RWPE2 (cell line): ENCODE measurements around the gene MXRA8.
A peak's percentile ranks its signal among the peaks of the same experiment; 100 is the strongest.

Experiments
- ATAC-seq: fragments of 200-7000 bp; cut with Tn5 transposase; 3 replicates; pipeline ENCODE4 v1.9.1; 2021; ENCODE audit warnings: low read depth
- DNase-seq: peaks from one replicate; pipeline ENCODE4 v3.0.0-alpha.2; 2020; ENCODE audit warnings: low spot score
- H3K27ac ChIP-seq: fragments of 450-650 bp; 2 replicates; pipeline ENCODE4 v1.5.1; 2017; ENCODE audit warnings: mild to moderate bottlenecking; ENCODE audit not compliant: poor library complexity, severe bottlenecking
- H3K27me3 ChIP-seq: fragments of 250-450 bp; sonication (Bioruptor Pico); 2 replicates; pipeline ENCODE4 v1.5.1; 2021; ENCODE audit warnings: mild to moderate bottlenecking, moderate library complexity; ENCODE audit not compliant: insufficient read depth, poor library complexity, severe bottlenecking
- H3K36me3 ChIP-seq: fragments of 250-450 bp; sonication (Bioruptor Pico); 2 replicates; pipeline ENCODE4 v1.5.1; 2020; ENCODE audit warnings: low read depth, mild to moderate bottlenecking, moderate library complexity
- H3K4me1 ChIP-seq: fragments of 250-450 bp; sonication (Bioruptor Pico); 2 replicates; pipeline ENCODE4 v1.5.1; 2021; ENCODE audit warnings: mild to moderate bottlenecking, moderate library complexity; ENCODE audit not compliant: insufficient read depth, poor library complexity, severe bottlenecking
- H3K4me3 ChIP-seq: fragments of 250-450 bp; sonication (Bioruptor Pico); 2 replicates; pipeline ENCODE4 v1.5.1; 2021; ENCODE audit warnings: mild to moderate bottlenecking, moderate library complexity; ENCODE audit not compliant: severe bottlenecking
- H3K9me3 ChIP-seq: fragments of 250-450 bp; sonication (Bioruptor Pico); 2 replicates; pipeline ENCODE4 v1.5.1; 2021; ENCODE audit warnings: mild to moderate bottlenecking, moderate library complexity; ENCODE audit not compliant: severe bottlenecking
- CTCF ChIP-seq: fragments of 450-650 bp; IDR thresholded peaks from one replicate; pipeline ENCODE4 v1.5.1; 2017; ENCODE audit warnings: mild to moderate bottlenecking, moderate library complexity; ENCODE audit not compliant: poor library complexity, severe bottlenecking

The MXRA8 gene

GRCh38 chr1:1357871-1358432 lies 403 bp downstream of the MXRA8 start:
- Histone ChIP-seq H3K9me3 (no peaks in the 10 kb centered on the region), H3K4me3 (no peak overlapping the region), H3K27ac (no peak overlapping the region), H3K36me3 (no peaks in the 10 kb centered on the region), H3K27me3 (no peaks in the 10 kb centered on the region), H3K4me1 (peaks cover 17% of the 10 kb centered on the region)
- ATAC-seq, result no peak
- TF ChIP-seq CTCF, result no peak
- DNase-seq, result no peak

DNA sequence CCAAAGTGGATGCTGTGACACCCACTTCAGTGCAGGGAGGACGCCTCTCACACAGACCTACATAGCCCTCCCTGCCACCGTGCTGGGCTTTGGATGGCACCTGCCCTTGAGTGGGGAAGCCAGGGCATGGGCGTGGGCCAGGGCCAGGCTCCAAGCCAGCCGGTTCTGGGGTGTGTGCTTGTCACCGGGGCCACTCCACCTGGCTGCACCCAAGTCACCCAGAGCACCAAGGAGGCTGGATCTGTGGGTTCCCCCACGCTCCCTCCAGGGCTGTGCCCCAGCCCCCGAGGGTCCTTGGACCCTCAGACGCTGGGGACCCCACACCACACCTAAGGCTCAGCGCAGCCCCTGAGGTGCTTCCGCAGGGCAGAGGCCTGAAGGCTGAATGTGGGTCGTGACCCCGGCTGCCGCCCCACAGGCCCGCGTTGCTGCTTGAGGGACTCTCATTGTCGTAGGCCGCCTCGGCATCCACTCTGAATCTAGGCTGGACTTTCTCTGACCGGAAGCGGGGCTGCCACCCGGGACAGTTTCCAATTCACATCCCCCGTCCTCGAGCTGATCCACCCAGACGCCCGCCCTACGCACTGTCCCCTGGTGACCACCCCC lies 1.5 kb downstream of the MXRA8 start:
- H3K4me3 ChIP-seq, result no peak overlapping the region
- ATAC-seq (no peak), DNase-seq (peak; percentile 66)
- H3K9me3 ChIP-seq, result no peaks in the 10 kb centered on the region
- TF ChIP-seq CTCF, result no peak
- no peak overlapping the region for H3K27ac ChIP-seq
- H3K27me3 ChIP-seq, result no peaks in the 10 kb centered on the region
- H3K36me3 ChIP-seq, result no peaks in the 10 kb centered on the region
- peaks cover 17% of the 10 kb centered on the region for H3K4me1 ChIP-seq

GRCh38 chr1:1356166-1356795 lies 2.1 kb downstream of the MXRA8 start:
- Histone ChIP-seq H3K4me3 (no peak overlapping the region), H3K36me3 (no peaks in the 10 kb centered on the region), H3K27ac (no peak overlapping the region), H3K4me1 (peaks cover 17% of the 10 kb centered on the region), H3K9me3 (no peaks in the 10 kb centered on the region), H3K27me3 (no peaks in the 10 kb centered on the region)
- TF ChIP-seq CTCF, result no peak
- no peak for ATAC-seq
- no peak for DNase-seq

DNA sequence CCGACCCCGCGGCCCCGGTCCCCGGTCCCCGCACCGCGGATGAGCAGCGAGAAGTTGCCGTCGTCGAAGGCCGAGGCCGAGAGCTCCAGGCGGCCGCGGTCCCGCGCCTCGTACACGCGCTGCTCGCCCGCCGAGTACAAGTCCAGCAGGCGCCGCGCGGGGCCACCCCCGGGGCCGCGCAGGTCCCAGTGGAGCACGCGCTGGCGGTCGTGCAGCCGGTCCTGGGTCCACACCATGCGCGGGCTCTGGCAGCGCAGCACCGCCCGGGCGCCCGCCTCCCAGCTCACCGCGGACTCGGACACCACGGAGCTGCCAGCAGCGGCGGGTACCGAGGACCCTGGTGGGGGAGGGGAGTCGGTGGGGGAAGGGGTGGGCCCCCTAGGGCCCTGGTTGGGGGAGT lies 2.9 kb downstream of the MXRA8 start:
- no peak overlapping the region for H3K4me3 ChIP-seq
- no peaks in the 10 kb centered on the region for H3K36me3 ChIP-seq
- peaks cover 11% of the 10 kb centered on the region for H3K4me1 ChIP-seq
- peak; percentile 68 for DNase-seq
- H3K9me3 ChIP-seq, result no peaks in the 10 kb centered on the region
- ATAC-seq, result peak; percentile 17
- H3K27me3 ChIP-seq, result no peaks in the 10 kb centered on the region
- H3K27ac ChIP-seq, result no peak overlapping the region
- no peak for TF ChIP-seq CTCF
